HCT116 (cell line): ENCODE data around the gene NAALADL2. TPM values are rescaled to one million over a fixed set of nuclear protein-coding genes. Genes with fewer than 3 reads are reported as not detected.

Experiments
- ATAC-seq: fragments of 200-7000 bp; cut with Tn5 transposase; 2 replicates; pipeline ENCODE4 v1.9.1; 2020; ENCODE audit warnings: mild to moderate bottlenecking, moderate library complexity
- BruUV-seq: library from RNA; stranded (reverse); fragments of 400-500 nt; replicated peaks from 2 replicates; lab custom pipeline; 2021; lab: Mats Ljungman, UMichigan
- CTCF ChIA-PET: fragments of 300-600 bp; sonication (Branson Sonifier 250); formaldehyde crosslinking; loops from one replicate; lab custom pipeline; 2021; ENCODE audit warnings: antibody characterized with exemption; lab: Charles Lee
- POLR2A ChIA-PET: fragments of 300-600, 350-600 bp; sonication (Branson Sonifier 250); formaldehyde crosslinking; loops from one replicate; lab custom pipeline; 2021; ENCODE audit warnings: antibody characterized with exemption; lab: Charles Lee
- RAD21 ChIA-PET, 2 experiments: fragments of 300-600 bp; sonication (Branson Sonifier 250); formaldehyde crosslinking; loops; one replicate each; lab custom pipeline; 2023; ENCODE audit warnings: low total read pairs in 2 of 2; ENCODE audit not compliant: uncharacterized antibody in 2 of 2, unreplicated experiment in 2 of 2, low non-redundant PET in 1 of 2; lab: Charles Lee
- DNase-seq: peaks from one replicate; pipeline ENCODE4 v3.0.0-alpha.2; 2010; ENCODE audit warnings: low read depth, low spot score
- H2AFZ ChIP-seq: fragments of 200-600 bp; shearing (Covaris generic), sonication (generic); 2 replicates; pipeline ENCODE4 v1.6.1; 2017; ENCODE audit warnings: low read depth, mixed run types, mixed read lengths, antibody characterized with exemption, low read length; ENCODE audit not compliant: poor library complexity, severe bottlenecking
- H3K27ac ChIP-seq: 2 replicates; pipeline ENCODE4 v1.5.1; 2012; ENCODE audit warnings: low read depth, low read length
- H3K27me3 ChIP-seq: fragments of 200-600 bp; sonication (generic); 2 replicates; pipeline ENCODE4 v1.6.1; 2016; ENCODE audit warnings: mixed run types, low read length, mixed read lengths; ENCODE audit not compliant: insufficient read depth
- H3K36me3 ChIP-seq, 2 experiments: fragments of 200-500 bp in 1 of 2; fragments of 200-600 bp in 1 of 2; sonication (Bioruptor generic) in 1 of 2; sonication (generic) in 1 of 2; 2 replicates each; pipeline versions ENCODE4 v1.5.1 to v1.6.1; 2014 to 2016; ENCODE audit warnings: low read length in 2 of 2, inconsistent platforms in 1 of 2, mixed read lengths in 1 of 2, mixed run types in 1 of 2; ENCODE audit not compliant: insufficient read depth in 2 of 2, control insufficient read depth in 1 of 2
- H3K4me1 ChIP-seq, 2 experiments: fragments of 200-600 bp in 1 of 2; sonication (generic) in 1 of 2; 2 replicates each; pipeline versions ENCODE4 v1.5.1 to v1.6.1; 2012 to 2017; ENCODE audit warnings: low read length in 2 of 2, inconsistent platforms in 1 of 2, mild to moderate bottlenecking in 1 of 2, mixed read lengths in 1 of 2, mixed run types in 1 of 2, moderate library complexity in 1 of 2; ENCODE audit not compliant: insufficient read depth in 2 of 2, control insufficient read depth in 1 of 2
- H3K4me2 ChIP-seq: fragments of 200-600 bp; sonication (generic); 2 replicates; pipeline ENCODE4 v1.6.1; 2017; ENCODE audit warnings: mixed run types, low read length, mixed read lengths
- H3K4me3 ChIP-seq, 2 experiments: fragments of 200-600 bp in 1 of 2; sonication (generic) in 1 of 2; replicated peaks in 1 of 2; 2 replicates each; pipeline ENCODE4 v1.5.1; 2011 to 2016; ENCODE audit warnings: low read length in 2 of 2, control low read depth in 1 of 2, low read depth in 1 of 2, mild to moderate bottlenecking in 1 of 2, mixed read lengths in 1 of 2, mixed run types in 1 of 2
- H3K79me2 ChIP-seq: fragments of 200-600 bp; sonication (generic); 2 replicates; pipeline ENCODE4 v1.6.1; 2017; ENCODE audit warnings: mild to moderate bottlenecking, mixed run types, low read length, moderate library complexity, mixed read lengths; ENCODE audit not compliant: insufficient read depth
- H3K9ac ChIP-seq: fragments of 200-600 bp; sonication (generic); 2 replicates; pipeline ENCODE4 v1.6.1; 2016; ENCODE audit warnings: low read length, mixed read lengths
- H3K9me2 ChIP-seq: fragments of 200-600 bp; sonication (generic), shearing (Covaris generic); 2 replicates; pipeline ENCODE4 v1.6.1; 2017; ENCODE audit warnings: mixed run types, mild to moderate bottlenecking, moderate library complexity; ENCODE audit not compliant: insufficient read depth
- H3K9me3 ChIP-seq, 2 experiments: fragments of 200-500 bp in 1 of 2; fragments of 200-600 bp in 1 of 2; sonication (Bioruptor generic) in 1 of 2; sonication (generic) in 1 of 2; 2 replicates each; pipeline ENCODE4 v1.6.1; 2014 to 2017; ENCODE audit warnings: low read length in 2 of 2, mixed read lengths in 2 of 2, inconsistent platforms in 1 of 2, low read depth in 1 of 2, mild to moderate bottlenecking in 1 of 2, mixed run types in 1 of 2, moderate library complexity in 1 of 2; ENCODE audit not compliant: control insufficient read depth in 1 of 2, insufficient read depth in 1 of 2
- H4K20me1 ChIP-seq: fragments of 200-600 bp; sonication (generic), shearing (Covaris generic); 2 replicates; pipeline ENCODE4 v1.6.1; 2017; ENCODE audit warnings: mixed run types, mild to moderate bottlenecking, moderate library complexity; ENCODE audit not compliant: insufficient read depth
- ATF3 ChIP-seq: IDR thresholded peaks from 2 replicates; pipeline ENCODE4 v1.6.1; 2012
- CBX3 ChIP-seq: IDR thresholded peaks from 2 replicates; pipeline ENCODE4 v1.6.1; 2012; ENCODE audit warnings: low read depth
- CEBPB ChIP-seq: IDR thresholded peaks from 2 replicates; pipeline ENCODE4 v1.6.1; 2012; ENCODE audit warnings: low read depth
- ELF1 ChIP-seq: IDR thresholded peaks from 2 replicates; pipeline ENCODE4 v1.6.1; 2012; ENCODE audit warnings: low read depth, borderline replicate concordance
- EZH2phosphoT487 ChIP-seq: fragments of 200-600 bp; IDR thresholded peaks from 2 replicates; pipeline ENCODE4 v1.6.1; 2018; ENCODE audit warnings: antibody characterized with exemption, borderline replicate concordance
- FOSL1 ChIP-seq: IDR thresholded peaks from 2 replicates; pipeline ENCODE4 v1.6.1; 2012; ENCODE audit warnings: low read depth
- JUND ChIP-seq: IDR thresholded peaks from 2 replicates; pipeline ENCODE4 v1.6.1; 2012
- RAD21 ChIP-seq: IDR thresholded peaks from 2 replicates; pipeline ENCODE4 v1.6.1; 2012; ENCODE audit warnings: low read depth, mild to moderate bottlenecking
- SP1 ChIP-seq: IDR thresholded peaks from 2 replicates; pipeline ENCODE4 v1.6.1; 2012; ENCODE audit warnings: low read depth
- SRF ChIP-seq: IDR thresholded peaks from 2 replicates; pipeline ENCODE4 v1.6.1; 2012; ENCODE audit warnings: low read depth
- YY1 ChIP-seq: IDR thresholded peaks from 2 replicates; pipeline ENCODE4 v1.6.1; 2011; ENCODE audit warnings: low read length, low read depth, moderate library complexity, mild to moderate bottlenecking; ENCODE audit not compliant: insufficient replicate concordance; ENCODE audit errors: extremely low read depth
- ZBTB33 ChIP-seq: IDR thresholded peaks from 2 replicates; pipeline ENCODE4 v1.6.1; 2011; ENCODE audit warnings: mild to moderate bottlenecking, low read length, moderate library complexity; ENCODE audit not compliant: insufficient replicate concordance; ENCODE audit errors: extremely low read depth
- ZNF274 ChIP-seq: fragments of 200-500 bp; sonication (Bioruptor generic); IDR thresholded peaks from 2 replicates; pipeline ENCODE4 v1.6.1; 2014; ENCODE audit warnings: mild to moderate bottlenecking, low read depth, low read length, inconsistent platforms
- intact Hi-C: fragments of 100-400 bp; cut with micrococcal nuclease; formaldehyde crosslinking; loops from 2 replicates; pipeline ENCODE4 v1.10.0; 2022
- total RNA-seq: library from RNA; stranded (reverse); gene quantifications from one replicate; pipeline ENCODE4 v1.2.1, GENCODE V29; 2021; ENCODE audit not compliant: unreplicated experiment

NAALADL2 gene
- total RNA-seq, 1 experiment from 2014 or later = 2.9 TPM

- BruUV-seq = no TSS peak
- Histone ChIP-seq H2AFZ (no peak overlapping the region), H3K9me2 (no peaks in the 10 kb centered on the region), H3K27me3 (no peaks in the 10 kb centered on the region), H3K27ac (no peak overlapping the region), H3K79me2 (no peaks in the 10 kb centered on the region), H3K4me3 (no peak overlapping the region), H3K36me3 (no peaks in the 10 kb centered on the region), H4K20me1 (no peaks in the 10 kb centered on the region), H3K4me2 (no peak overlapping the region), H3K9me3 (no peaks in the 10 kb centered on the region), H3K4me1 (no peaks in the 10 kb centered on the region), H3K9ac (no peak overlapping the region)
- RAD21 ChIA-PET = no interaction called here
- intact Hi-C loops = no loop called here
- TF ChIP-seq SRF (no peak), ELF1 (no peak), SP1 (no peak), RAD21 (no peak), CEBPB (no peak), YY1 (no peak), ATF3 (no peak), ZNF274 (no peak), ZBTB33 (no peak), CBX3 (no peak), JUND (no peak), EZH2phosphoT487 (no peak), FOSL1 (no peak)
- ATAC-seq (no peak), DNase-seq (no peak)
- CTCF ChIA-PET = no interaction called here
- POLR2A ChIA-PET = no interaction called here
These were observed 734.2 kb downstream of the NAALADL2 start for GRCh38 chr3:175593331-175593730.
